Activated CD8-positive, alpha-beta memory T cell treated with anti-CD3 and anti-CD28 coated beads for 48 hours (primary cell): ENCODE data around the gene DLL4.
"Not testable (repeated sequence)": the region's sequence is repeated elsewhere in the genome, so short reads cannot be mapped to it uniquely, and the experiment has no call there.

Source experiments
- DNase-seq, 3 experiments: peaks; one replicate each; pipeline ENCODE4 v3.0.0-alpha.2; 2020; ENCODE audit warnings: low read depth in 2 of 3, low spot score in 2 of 3

The DLL4 gene

DNA sequence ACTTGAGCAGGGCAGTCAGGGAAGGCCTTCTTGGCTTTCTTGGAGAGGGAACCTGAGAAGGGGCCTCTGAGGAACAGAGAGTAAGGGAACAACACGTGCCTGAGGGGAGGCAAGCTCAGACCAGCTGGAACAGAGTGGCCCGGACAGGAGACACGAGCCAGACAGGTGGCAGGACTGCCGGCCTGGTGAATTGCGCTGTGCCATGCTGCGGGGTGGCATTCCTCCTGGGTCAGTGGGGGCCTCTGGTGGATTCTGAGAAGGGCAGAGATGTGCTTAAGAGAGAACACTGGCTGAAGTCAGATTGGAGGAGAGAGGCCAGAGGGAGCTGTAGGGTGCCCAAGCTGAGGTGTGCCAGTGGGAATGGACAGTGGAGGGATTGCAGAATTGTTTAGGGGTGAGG, 29.0 kb downstream of the DLL4 start:
- DNase-seq = no peak

DNA sequence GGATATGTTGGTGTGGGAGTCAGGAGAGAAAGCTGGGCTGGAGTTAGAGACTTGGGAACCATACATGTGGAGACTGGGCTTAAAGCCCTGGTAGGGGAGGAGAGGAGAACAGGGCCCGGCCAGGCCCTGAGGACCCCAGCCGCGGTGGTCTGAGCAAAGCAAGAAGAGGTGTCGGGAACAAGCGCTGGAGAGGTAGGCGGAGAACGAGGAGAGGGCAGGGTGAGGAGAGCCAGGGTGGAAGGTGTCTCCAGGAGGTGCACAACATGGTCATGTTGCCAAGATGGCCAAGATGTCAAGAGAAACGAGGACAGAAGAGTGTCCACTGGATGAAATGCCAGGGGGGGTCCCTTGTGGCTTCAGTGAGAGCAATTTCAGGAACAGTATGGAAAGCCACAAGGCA, 29.6 kb downstream of the DLL4 start:
- DNase-seq = no peak

GRCh38 chr15:40959331-40960141, 30.4 kb downstream of the DLL4 start:
- DNase-seq = no peak

DNA sequence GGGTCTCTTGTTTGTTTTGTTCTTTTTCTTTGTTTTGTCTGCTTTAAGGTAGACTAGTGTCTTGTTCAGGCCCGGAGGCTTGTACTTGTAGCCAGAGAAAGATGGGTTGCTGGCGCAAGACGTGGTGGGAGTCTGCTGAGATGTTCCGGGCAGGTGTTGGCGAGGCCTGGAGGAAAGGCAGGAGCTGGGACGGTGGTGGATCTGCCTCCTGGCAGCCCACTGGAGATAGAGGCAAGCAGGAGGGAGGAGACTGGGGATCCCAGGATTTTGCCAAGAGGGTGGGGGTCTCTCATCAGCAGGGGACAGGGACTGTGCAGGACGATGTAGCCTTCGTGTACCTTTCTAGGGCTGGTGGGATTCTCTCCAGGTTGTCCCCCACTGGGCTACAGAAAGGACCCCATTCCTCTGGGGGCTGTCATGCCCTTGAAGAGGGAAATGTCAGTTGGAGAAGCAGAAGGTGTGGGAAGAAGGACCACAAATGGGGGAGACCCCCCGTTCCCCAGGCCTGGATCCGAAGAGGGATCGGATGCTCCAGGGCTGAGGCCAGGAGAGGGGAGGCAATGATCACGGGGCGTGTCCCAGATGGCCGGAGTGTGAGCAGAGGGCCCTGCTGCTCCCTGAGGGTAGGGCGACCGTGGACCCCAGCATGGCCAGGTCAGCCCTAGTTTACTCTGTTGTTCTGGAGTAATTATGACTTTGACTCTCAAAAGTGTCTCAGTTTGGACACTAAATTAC, 31.2 kb downstream of the DLL4 start:
- DNase-seq = no peak

GRCh38 chr15:40960925-40961324, 31.8 kb downstream of the DLL4 start:
- no peak for DNase-seq

- DNase-seq = not testable (repeated sequence)
Measured at GRCh38 chr15:40961740-40962139, 32.6 kb downstream of the DLL4 start.

- not testable (repeated sequence) for DNase-seq
Measured at GRCh38 chr15:40962317-40962716, 33.2 kb downstream of the DLL4 start.

DNA sequence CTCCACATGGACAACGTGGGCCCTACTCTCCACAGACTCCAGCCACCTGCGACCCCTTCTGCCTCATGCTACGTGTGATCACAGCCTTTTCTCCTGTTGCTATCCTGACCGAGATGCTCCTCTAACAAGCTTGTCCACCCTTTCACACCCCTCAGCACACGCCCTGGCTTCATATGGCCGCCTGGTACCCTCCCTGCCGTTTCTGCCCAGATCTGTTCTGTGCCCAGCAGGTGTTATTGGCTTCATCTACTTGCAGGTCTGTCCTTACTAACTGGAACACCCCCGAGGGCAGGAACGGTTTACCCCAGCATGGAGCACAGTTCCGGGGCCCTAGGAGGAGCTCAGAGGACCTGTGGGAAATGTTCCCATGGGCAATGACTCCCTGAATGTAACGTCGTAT, 34.1 kb downstream of the DLL4 start:
- no peak for DNase-seq

DNA sequence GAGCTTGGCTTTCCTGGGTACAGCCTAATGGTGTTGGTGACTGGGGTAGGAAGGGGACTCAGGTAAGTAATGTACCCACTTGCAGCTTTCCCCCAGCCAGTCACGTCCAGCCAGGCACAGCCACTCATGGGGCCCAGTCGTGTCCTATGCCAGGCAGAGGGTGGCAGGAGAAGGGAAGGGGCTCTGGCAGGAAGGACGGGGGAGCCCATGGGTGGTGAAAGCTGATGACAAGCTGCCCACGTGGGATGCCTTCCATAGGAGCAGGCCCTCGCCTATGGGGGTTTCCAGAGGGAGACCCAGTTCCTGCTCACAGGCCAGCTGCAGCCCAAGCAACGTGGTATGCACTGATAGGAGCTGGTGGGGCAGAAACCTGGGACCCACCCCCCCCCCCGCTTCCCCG, 34.9 kb downstream of the DLL4 start:
- no peak for DNase-seq

- DNase-seq = no peak
Measured at GRCh38 chr15:40964634-40965033, 35.5 kb downstream of the DLL4 start.

- no peak for DNase-seq
Measured at GRCh38 chr15:40968290-40969085, 39.3 kb downstream of the DLL4 start.

DNA sequence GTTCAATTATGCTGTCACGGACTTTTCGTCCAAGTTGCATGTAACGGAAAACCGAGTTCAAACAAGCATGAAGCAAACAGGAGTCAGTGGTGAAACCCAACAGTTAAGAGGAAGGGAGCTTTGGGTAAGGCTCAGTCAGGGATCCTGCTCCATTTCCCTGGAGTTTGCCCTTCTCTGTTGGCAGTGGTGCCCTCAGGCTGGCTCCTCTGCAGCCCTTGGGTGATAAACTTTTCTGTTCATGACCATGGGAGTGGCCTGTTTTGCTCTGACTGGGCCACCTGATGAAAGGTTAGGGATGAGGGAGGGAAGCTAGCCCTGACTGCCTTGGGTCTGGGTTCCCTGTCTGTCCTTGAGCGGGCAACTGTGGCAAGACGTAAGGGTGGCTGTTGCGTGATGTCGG, 40.2 kb downstream of the DLL4 start:
- no peak for DNase-seq

- DNase-seq = no peak
Measured at GRCh38 chr15:40974879-40975278, 45.7 kb downstream of the DLL4 start.

GRCh38 chr15:40976819-40977218, 47.7 kb downstream of the DLL4 start:
- no peak for DNase-seq

GRCh38 chr15:40978141-40978540, 49.0 kb downstream of the DLL4 start:
- DNase-seq = no peak

- DNase-seq = no peak
Measured at GRCh38 chr15:40978562-40978961, 49.4 kb downstream of the DLL4 start.

DNA sequence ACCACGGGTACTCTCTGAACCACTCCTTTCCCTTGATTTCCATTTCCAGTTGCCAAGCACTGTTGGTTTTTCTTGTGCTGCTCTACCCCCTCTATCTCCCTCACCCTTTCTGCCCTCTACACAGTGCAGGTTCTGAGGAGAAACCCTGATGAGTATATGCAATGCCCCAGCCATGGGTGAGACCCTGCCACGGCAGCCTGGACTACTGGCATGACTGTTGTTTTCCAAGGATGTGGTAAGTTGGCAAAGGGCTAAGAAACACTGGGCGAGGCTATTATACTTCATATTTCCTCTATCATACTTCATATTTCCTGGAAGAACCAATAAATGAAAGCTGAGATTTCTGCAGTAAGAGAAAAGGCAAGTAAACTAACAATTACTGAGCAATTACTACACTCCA, 52.0 kb downstream of the DLL4 start:
- no peak for DNase-seq

- no peak for DNase-seq
Measured at GRCh38 chr15:40982855-40983254, 53.7 kb downstream of the DLL4 start.

DNA sequence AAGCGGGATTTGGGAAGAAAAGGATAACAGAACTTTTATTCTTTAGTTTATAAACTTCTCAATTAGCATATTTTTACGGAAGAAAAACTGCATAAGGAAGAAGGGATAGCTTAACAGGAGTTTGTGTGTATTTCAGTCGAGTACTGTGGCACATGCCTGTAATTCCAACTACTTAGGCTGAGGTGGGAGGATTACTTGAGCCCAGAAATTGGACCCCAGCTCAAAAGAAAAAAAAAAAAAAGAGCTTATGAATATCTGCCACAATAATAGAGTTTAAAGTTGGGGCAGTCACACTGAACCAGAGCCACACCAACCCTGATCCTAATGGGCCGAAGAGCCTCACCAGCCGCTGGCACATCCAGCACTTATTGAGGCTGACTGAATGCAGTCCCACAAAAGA, 55.3 kb downstream of the DLL4 start:
- no peak for DNase-seq

DNA sequence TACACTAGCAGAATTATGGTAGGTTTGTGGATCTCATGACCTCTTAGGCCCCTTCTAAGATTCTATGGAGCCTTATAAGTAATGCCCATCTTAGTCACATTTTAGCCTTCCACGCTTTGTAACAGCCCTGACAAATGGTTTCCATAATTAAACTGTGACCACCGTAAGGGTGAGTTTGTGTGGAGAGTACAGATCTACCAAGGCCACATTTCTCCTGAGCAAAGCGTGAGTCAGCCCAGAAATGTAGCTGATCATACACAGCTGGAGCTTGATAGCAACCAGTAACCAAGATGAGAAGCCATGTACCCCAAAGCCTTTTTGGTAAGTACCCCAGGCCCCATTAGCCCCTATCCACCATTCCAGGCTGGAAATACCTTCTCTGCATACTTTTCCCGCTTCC, 55.8 kb downstream of the DLL4 start:
- no peak for DNase-seq

DNA sequence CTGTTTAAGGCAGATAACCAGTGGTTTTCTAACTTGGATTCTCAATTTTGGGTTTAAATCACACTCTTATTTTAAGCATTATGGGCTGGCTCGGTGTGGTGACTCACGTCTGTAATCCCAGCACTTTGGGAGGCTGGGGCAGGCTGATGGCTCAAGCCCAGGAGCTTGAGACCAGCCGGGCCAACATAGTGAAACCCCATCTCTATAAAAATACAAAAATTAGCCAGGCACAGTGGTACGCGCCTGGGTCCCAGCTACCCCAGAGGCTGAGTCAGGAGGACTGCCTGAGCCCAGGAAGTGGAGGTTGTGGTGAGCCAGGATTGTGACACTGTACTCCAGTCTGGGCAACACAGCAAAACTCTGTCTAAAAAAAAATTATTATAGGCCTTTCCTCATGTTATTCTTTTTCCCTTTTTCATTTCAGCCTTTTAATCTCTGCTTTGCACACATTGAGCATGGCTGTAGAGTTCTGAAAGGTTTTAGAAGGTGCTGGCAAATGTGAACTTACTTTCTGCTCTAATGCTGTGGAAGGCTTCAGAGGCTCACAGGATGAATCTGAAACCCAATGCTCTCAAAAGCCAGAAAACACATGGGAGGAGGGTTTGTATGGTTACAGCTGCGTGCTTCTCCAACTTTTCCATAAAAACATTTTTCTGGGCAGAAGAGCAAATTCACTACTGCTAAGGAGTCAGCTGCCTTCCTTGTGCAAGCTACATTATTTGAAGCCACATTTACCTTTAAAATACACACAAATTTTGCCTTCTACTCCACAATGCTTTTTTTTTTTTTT, 56.6 kb downstream of the DLL4 start:
- DNase-seq = no peak
